ENCODE results near the gene CAV1.

The CAV1 gene

GRCh38 chr7:116532102-116532688 is 7.4 kb downstream of the CAV1 start:
- ATAC-seq: no peak

DNA sequence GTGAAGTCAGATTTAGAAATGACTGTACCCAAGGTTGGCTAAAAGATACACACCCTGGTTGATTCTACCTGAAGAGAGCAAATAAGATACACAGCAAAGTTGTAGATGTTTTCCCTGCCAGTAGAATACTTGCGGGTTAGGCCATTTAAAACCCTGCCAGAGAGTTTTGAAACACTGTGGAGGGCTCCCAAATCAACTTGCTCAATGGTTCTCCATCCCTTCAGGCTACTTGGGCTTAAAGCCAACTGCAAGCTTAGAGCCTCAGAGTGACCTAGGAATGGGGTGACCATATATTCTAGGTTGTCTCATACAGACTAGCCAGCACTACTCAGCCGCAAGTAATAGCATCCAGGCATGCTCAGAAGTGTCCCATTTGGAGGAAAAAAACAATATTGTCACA is 10.0 kb downstream of the CAV1 start:
- no peak for ATAC-seq

- no peak for ATAC-seq
Measured at GRCh38 chr7:116535416-116535815, 10.6 kb downstream of the CAV1 start.

DNA sequence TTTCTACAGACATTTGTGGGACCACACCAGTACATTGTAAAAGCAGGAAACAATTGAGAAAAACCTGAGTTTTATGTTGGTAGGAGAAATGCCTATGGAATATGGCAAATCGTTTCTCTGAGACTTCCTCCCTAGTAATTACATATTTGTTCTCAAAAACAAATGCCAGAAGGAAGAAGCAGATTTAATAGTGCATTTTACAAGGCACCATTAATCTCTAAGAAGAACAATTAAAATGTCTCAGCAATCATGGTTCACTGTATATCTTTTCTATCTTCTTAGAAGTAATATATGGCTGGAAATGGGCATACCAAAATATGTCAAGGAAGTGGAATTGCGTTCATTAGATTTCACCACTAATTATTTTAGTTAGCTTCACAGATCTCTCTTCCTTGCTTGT is 13.3 kb downstream of the CAV1 start:
- ATAC-seq: no peak

DNA sequence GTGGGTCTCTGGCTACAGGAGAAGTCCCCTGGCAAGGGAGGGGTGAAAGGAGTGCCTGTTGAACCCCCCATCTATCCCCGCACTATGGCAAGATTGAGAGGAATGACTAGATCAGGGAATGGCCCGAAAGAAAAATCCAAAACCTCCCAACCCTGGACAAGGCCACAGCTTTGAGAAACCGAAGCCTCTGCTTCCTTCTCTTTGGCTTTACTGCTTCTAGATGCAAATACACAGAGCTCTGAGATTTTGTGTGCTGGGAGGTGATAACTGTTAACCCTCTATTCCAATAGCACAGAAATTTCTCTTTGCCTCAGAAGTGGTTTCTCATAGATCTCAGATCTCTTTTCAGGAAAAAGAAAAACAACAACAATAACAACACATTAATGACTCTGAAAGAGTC is 15.0 kb downstream of the CAV1 start:
- ATAC-seq: no peak

GRCh38 chr7:116540743-116541142 is 15.9 kb downstream of the CAV1 start:
- ATAC-seq: no peak

DNA sequence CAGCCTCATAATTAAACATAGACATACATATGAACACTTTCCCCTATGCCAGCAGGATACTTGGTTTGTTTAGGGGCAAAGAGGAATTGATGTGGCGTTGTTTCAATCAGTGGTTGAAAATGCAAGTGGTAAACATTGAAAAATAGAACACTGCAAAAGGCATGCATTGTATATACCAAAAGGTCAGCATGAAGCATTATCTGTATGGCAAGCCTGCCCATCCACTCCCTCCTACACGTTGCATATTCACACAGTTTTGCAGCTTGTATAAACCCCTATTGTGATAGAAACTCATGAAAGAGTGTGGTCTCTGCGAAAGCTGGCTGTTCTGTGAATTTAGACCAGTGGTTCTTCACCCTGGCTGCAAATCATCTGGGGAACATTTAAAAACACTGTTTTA is 17.1 kb downstream of the CAV1 start:
- no peak for ATAC-seq

DNA sequence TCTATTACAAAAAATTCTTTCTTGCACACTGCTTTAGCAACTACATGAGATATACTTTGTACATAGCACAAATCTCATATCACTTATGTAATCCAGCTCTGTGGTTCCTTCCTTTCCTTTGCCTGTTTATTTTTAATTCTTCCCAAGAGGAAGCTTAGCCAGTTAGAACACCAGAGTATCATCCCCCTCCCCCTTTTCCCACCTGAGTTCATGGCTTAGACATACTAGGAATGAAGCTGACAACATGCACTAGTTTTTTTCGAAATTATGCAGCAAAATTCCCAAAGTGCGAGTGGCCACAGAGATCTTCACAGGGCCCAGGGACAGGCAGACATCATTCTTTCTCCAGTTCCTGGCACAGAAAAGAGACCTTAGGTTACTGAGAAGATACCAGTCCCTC is 17.8 kb downstream of the CAV1 start:
- no peak for ATAC-seq

GRCh38 chr7:116543664-116544063 is 18.8 kb downstream of the CAV1 start:
- ATAC-seq: peak in 1 of 2 donors; percentile 43

GRCh38 chr7:116544487-116544886 is 19.7 kb downstream of the CAV1 start:
- no peak for ATAC-seq

GRCh38 chr7:116545411-116545993 is 20.7 kb downstream of the CAV1 start:
- no peak for ATAC-seq

- no peak for ATAC-seq
Measured at GRCh38 chr7:116546054-116546453, 21.2 kb downstream of the CAV1 start.

DNA sequence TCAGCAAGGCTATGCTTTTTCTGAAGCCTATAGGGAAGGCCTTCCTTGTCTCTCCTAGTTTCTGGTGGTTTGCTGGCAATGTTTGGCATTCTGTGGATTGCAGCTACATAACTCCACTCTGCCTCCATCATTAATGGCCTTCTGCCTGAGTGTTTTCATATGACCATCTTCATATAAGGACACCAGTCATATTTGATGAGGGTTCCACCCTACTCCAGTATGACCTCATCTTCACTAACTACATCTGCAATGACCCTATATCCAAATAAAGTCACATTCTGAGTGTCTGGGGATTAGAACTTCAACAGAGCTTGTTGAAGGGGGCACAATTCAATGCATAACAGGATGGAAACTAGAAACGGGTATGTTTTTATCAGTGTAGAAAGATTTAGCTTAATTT is 22.1 kb downstream of the CAV1 start:
- ATAC-seq: no peak

DNA sequence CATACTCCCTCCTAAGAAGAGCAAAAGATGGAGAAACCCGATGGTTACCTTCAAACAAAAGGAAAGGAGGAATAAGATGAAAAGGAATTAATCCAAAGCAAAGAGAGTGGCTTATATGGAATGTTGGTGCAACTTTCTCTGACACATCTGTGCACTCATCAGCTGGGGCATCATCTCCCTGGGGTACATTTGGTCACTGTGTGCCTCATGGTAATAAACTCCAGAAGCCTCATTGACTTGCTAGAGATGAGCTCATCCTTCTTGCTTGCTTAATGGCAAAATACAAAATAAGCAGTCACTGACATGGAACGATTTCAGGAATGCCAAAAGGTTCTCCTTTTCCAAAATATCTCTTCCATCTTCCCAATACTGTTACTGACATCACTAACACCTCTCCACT is 22.5 kb downstream of the CAV1 start:
- no peak for ATAC-seq

DNA sequence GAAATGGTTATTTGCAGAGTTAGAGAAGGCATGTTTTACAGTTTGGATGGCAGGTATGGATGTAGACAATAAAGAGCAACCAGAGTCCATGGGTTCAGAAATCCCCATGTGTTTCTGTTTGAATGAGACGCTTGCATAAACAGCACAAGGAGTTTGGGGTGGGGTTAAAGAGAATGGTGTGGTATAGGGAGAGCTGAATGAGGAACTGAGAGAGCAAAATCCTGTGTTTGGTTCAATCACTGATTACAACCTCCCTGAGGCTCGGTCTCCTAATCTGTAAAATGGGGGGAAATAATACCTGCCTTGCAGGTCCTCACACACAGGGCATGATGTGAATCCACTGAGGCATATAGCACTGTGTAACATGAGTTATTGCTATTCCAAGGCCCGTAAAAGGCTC is 23.7 kb downstream of the CAV1 start:
- no peak for ATAC-seq

GRCh38 chr7:116549370-116549769 is 24.5 kb downstream of the CAV1 start:
- no peak for ATAC-seq

- ATAC-seq: no peak
Measured at GRCh38 chr7:116551692-116552091, 26.9 kb downstream of the CAV1 start.

GRCh38 chr7:116552602-116553001 is 27.8 kb downstream of the CAV1 start:
- ATAC-seq: peak in 1 of 2 donors; percentile 21

GRCh38 chr7:116553168-116553964 is 28.5 kb downstream of the CAV1 start:
- ATAC-seq: no peak

- no peak for ATAC-seq
Measured at GRCh38 chr7:116554436-116554835, 29.6 kb downstream of the CAV1 start.

- ATAC-seq: no peak
Measured at GRCh38 chr7:116554911-116555310, 30.1 kb downstream of the CAV1 start.

DNA sequence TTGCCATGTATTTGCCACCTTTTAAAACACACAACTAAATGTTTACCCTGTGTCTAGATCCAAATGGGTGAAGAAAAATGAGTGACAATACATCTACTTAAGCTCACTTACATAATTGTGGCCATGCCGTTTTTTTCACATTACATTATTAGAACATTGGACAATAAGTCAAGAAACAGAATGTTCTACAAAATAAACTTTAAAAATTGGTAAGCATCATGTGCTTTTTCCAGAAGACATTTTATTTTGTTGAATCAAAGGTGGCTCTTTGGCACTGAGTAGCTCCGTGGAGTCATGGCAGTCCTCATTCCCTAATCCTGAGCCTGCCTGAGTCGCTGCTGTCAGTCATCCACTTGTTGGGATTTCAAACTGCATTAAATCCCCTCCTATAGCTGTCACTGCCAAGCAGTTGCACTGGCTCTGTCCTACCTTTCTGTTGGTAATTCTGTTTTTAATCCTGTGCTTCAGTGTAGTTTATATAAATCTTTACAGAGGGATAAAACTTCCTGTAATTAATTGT is 32.3 kb downstream of the CAV1 start:
- no peak for ATAC-seq

- ATAC-seq: no peak
Measured at GRCh38 chr7:116557901-116558300, 33.1 kb downstream of the CAV1 start.

Measured in activated CD4-positive, CD25-positive, alpha-beta regulatory T cell treated with anti-CD3 and anti-CD28 coated beads, Interleukin-2, amount 50 U/mL, for 24 hours (primary cell).